ENCODE results near the gene PDZD2. TPM values are rescaled to one million over a fixed set of nuclear protein-coding genes. Genes with fewer than 3 reads are reported as not detected.

PDZD2 gene
- total RNA-seq, 1 experiment from 2014 or later, result 0.37 TPM

DNA sequence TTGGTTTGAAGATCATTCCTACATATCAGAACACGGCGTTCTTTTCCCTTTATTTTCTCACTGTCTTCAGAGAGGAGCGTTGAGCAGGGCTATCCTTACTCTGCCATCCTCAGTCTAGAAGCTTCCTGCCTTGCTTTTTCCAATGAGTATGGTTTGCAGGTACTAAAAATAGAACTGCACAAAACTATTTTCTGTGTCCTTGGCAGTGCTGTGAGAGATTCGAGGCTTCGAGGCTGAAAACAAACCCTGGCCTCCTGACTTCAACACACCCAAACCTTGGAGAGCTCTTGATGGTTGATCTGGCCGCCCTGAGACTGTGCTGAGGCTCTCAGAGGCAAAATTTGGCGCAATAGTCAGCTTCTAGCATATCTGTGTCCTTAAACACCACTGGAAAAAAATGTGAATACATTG is 456.3 kb downstream of the PDZD2 start:
- no peak overlapping the region for H2AFZ ChIP-seq (ENCODE audit: low read depth, low read length, poor library complexity, severe bottlenecking)
- DNase-seq (ENCODE audit: low read depth, low spot score) (no peak), ATAC-seq (no peak)
- intact Hi-C loops (cut with micrococcal nuclease), result no loop called here
- H3K27ac ChIP-seq (ENCODE audit: low read depth, low read length), result no peak overlapping the region
- ChIA-PET CTCF (no interaction called here), RAD21 (ENCODE audit: low non-redundant PET in 1 of 2, low total read pairs in 2 of 2, uncharacterized antibody in 2 of 2, unreplicated experiment in 2 of 2) (no interaction called here), POLR2A (no interaction called here)
- BruUV-seq (replicated peaks), result no TSS peak
- no peaks in the 10 kb centered on the region for H3K79me2 ChIP-seq (ENCODE audit: insufficient read depth, low read length)
- H3K27me3 ChIP-seq (ENCODE audit: insufficient read depth, low read length), result no peaks in the 10 kb centered on the region
- H3K9me2 ChIP-seq (ENCODE audit: insufficient read depth), result no peaks in the 10 kb centered on the region
- H3K4me2 ChIP-seq (ENCODE audit: low read length), result no peak overlapping the region
- no peak for TF ChIP-seq POLR2AphosphoS5 (IDR thresholded peaks at IDR 0.05; ENCODE audit: low read depth, low read length)
- TF ChIP-seq, protein P1, sequence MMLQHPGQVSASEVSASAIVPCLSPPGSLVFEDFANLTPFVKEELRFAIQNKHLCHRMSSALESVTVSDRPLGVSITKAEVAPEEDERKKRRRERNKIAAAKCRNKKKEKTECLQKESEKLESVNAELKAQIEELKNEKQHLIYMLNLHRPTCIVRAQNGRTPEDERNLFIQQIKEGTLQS (IDR thresholded peaks at IDR 0.05), result no peak
- TF ChIP-seq CEBPB (IDR thresholded peaks at IDR 0.05; ENCODE audit: low read depth), result no peak
- TF ChIP-seq RAD21 (IDR thresholded peaks at IDR 0.05; ENCODE audit: low read depth), result no peak
- TF ChIP-seq POLR2A (IDR thresholded peaks at IDR 0.05; ENCODE audit: borderline replicate concordance, extremely low read depth, insufficient read depth, insufficient read length), result no peak
- TF ChIP-seq, protein P2, sequence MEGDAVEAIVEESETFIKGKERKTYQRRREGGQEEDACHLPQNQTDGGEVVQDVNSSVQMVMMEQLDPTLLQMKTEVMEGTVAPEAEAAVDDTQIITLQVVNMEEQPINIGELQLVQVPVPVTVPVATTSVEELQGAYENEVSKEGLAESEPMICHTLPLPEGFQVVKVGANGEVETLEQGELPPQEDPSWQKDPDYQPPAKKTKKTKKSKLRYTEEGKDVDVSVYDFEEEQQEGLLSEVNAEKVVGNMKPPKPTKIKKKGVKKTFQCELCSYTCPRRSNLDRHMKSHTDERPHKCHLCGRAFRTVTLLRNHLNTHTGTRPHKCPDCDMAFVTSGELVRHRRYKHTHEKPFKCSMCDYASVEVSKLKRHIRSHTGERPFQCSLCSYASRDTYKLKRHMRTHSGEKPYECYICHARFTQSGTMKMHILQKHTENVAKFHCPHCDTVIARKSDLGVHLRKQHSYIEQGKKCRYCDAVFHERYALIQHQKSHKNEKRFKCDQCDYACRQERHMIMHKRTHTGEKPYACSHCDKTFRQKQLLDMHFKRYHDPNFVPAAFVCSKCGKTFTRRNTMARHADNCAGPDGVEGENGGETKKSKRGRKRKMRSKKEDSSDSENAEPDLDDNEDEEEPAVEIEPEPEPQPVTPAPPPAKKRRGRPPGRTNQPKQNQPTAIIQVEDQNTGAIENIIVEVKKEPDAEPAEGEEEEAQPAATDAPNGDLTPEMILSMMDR (IDR thresholded peaks at IDR 0.05 in 2 of 3, conservative IDR thresholded peaks at IDR 0.05 in 1 of 3; ENCODE audit: borderline replicate concordance in 1 of 3, insufficient read depth in 1 of 3, low read depth in 2 of 3, low read length in 2 of 3), result no peak
- no peak for TF ChIP-seq ZNF274 (IDR thresholded peaks at IDR 0.05; ENCODE audit: low read depth, low read length)
- no peak for TF ChIP-seq SRF (IDR thresholded peaks at IDR 0.05; ENCODE audit: low read depth)
- TF ChIP-seq ELF1 (IDR thresholded peaks at IDR 0.05; ENCODE audit: borderline replicate concordance, low read depth), result no peak
- TF ChIP-seq SP1 (IDR thresholded peaks at IDR 0.05; ENCODE audit: low read depth), result no peak
- TF ChIP-seq FOSL1 (IDR thresholded peaks at IDR 0.05; ENCODE audit: low read depth), result no peak
- TF ChIP-seq CBX3 (IDR thresholded peaks at IDR 0.05; ENCODE audit: low read depth), result no peak
- TF ChIP-seq, protein P3, sequence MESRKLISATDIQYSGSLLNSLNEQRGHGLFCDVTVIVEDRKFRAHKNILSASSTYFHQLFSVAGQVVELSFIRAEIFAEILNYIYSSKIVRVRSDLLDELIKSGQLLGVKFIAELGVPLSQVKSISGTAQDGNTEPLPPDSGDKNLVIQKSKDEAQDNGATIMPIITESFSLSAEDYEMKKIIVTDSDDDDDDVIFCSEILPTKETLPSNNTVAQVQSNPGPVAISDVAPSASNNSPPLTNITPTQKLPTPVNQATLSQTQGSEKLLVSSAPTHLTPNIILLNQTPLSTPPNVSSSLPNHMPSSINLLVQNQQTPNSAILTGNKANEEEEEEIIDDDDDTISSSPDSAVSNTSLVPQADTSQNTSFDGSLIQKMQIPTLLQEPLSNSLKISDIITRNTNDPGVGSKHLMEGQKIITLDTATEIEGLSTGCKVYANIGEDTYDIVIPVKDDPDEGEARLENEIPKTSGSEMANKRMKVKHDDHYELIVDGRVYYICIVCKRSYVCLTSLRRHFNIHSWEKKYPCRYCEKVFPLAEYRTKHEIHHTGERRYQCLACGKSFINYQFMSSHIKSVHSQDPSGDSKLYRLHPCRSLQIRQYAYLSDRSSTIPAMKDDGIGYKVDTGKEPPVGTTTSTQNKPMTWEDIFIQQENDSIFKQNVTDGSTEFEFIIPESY (IDR thresholded peaks at IDR 0.05; ENCODE audit: extremely low read depth, insufficient replicate concordance, low read length), result no peak
- TF ChIP-seq, protein P4, sequence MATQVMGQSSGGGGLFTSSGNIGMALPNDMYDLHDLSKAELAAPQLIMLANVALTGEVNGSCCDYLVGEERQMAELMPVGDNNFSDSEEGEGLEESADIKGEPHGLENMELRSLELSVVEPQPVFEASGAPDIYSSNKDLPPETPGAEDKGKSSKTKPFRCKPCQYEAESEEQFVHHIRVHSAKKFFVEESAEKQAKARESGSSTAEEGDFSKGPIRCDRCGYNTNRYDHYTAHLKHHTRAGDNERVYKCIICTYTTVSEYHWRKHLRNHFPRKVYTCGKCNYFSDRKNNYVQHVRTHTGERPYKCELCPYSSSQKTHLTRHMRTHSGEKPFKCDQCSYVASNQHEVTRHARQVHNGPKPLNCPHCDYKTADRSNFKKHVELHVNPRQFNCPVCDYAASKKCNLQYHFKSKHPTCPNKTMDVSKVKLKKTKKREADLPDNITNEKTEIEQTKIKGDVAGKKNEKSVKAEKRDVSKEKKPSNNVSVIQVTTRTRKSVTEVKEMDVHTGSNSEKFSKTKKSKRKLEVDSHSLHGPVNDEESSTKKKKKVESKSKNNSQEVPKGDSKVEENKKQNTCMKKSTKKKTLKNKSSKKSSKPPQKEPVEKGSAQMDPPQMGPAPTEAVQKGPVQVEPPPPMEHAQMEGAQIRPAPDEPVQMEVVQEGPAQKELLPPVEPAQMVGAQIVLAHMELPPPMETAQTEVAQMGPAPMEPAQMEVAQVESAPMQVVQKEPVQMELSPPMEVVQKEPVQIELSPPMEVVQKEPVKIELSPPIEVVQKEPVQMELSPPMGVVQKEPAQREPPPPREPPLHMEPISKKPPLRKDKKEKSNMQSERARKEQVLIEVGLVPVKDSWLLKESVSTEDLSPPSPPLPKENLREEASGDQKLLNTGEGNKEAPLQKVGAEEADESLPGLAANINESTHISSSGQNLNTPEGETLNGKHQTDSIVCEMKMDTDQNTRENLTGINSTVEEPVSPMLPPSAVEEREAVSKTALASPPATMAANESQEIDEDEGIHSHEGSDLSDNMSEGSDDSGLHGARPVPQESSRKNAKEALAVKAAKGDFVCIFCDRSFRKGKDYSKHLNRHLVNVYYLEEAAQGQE (IDR thresholded peaks at IDR 0.05; ENCODE audit: low read depth), result no peak
- no peak for TF ChIP-seq EZH2 (IDR thresholded peaks at IDR 0.05)
- no peak for TF ChIP-seq SIN3A (IDR thresholded peaks at IDR 0.05; ENCODE audit: low read depth)
- H3K9ac ChIP-seq (ENCODE audit: low read length), result no peak overlapping the region
- H3K4me1 ChIP-seq (ENCODE audit: control insufficient read depth in 1 of 2, insufficient read depth in 2 of 2, low read length in 2 of 2), result no peaks in the 10 kb centered on the region
- no peaks in the 10 kb centered on the region for H4K20me1 ChIP-seq (ENCODE audit: insufficient read depth)
- no peaks in the 10 kb centered on the region for H3K9me3 ChIP-seq (ENCODE audit: control insufficient read depth in 1 of 2, insufficient read depth in 1 of 2, low read depth in 1 of 2, low read length in 2 of 2)
- H3K4me3 ChIP-seq (replicated peaks in 1 of 2; ENCODE audit: low read depth in 1 of 2, low read length in 2 of 2), result no peak overlapping the region
- no peaks in the 10 kb centered on the region; a peak in 1 of 4 replicates for H3K36me3 ChIP-seq (ENCODE audit: control insufficient read depth in 1 of 2, insufficient read depth in 2 of 2, low read length in 2 of 2)
